GM21447 (cell line): Measurements from ENCODE around the gene CDH4.
"Not testable (repeated sequence)": the region's sequence is repeated elsewhere in the genome, so short reads cannot be mapped to it uniquely, and the experiment has no call there.

ENCODE experiments used
- ATAC-seq: cut with Tn5 transposase; IDR thresholded peaks from one replicate; pipeline ENCODE4 v1.9.1; 2021; ENCODE audit not compliant: unreplicated experiment

Gene CDH4

GRCh38 chr20:61955668-61956395 is 703.8 kb downstream of the CDH4 start:
- no peak for ATAC-seq

GRCh38 chr20:61956396-61957342 is 704.6 kb downstream of the CDH4 start:
- ATAC-seq: no peak

DNA sequence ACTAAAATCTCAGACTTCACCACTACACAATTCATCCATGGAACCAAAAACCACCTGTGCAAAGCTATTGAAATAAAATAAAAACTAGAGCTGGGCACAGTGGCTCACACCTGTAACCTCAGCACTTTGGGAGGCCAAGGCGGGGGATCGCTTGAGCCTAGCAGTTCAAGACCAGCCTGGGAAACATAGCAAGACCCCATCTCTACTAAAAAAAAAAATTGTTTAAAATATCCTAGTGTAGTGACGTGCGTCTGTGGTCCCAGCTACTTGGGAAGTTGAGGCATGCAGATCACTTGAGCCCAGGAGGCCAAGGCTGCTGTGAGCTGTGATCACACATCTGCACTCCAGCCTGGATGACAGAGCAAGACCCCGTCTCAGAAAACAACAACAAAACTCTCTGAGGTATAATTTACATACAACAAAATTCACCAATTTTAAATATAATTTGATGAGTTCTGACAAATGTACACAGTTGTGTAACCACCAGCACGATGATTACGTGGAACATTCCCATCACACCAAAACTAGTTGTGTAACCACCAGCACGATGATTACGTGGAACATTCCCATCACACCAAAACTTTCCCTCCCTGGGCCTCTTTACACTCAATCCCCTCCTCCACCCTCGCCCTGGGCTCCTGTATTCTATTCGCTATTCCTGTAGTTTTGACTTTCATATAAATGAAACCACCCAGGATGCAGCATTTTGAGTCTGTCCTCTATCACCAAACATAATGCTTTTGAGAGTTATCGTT is 706.1 kb downstream of the CDH4 start:
- ATAC-seq: no peak

GRCh38 chr20:61958773-61959700 is 707.0 kb downstream of the CDH4 start:
- ATAC-seq: no peak

GRCh38 chr20:61960836-61961235 is 708.8 kb downstream of the CDH4 start:
- ATAC-seq: no peak

DNA sequence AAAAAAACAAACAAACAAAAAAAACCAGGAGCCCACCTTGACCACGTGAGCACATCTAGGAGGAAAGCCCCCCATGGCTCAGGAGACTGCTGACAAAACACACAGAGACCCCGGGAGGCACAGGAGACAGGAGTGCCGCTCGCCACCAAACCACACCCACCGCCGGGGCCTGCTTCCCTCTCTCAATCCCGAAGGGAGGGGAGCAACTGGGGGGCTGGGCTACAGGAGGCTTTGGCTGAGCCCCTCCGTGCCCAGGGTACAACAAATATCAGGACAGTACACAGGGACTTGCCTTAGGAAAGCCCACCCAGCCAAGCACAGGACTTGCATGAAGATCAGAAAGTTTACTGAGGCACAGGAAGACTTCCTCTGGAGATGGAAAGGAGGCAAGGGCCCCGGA is 711.1 kb downstream of the CDH4 start:
- no peak for ATAC-seq

DNA sequence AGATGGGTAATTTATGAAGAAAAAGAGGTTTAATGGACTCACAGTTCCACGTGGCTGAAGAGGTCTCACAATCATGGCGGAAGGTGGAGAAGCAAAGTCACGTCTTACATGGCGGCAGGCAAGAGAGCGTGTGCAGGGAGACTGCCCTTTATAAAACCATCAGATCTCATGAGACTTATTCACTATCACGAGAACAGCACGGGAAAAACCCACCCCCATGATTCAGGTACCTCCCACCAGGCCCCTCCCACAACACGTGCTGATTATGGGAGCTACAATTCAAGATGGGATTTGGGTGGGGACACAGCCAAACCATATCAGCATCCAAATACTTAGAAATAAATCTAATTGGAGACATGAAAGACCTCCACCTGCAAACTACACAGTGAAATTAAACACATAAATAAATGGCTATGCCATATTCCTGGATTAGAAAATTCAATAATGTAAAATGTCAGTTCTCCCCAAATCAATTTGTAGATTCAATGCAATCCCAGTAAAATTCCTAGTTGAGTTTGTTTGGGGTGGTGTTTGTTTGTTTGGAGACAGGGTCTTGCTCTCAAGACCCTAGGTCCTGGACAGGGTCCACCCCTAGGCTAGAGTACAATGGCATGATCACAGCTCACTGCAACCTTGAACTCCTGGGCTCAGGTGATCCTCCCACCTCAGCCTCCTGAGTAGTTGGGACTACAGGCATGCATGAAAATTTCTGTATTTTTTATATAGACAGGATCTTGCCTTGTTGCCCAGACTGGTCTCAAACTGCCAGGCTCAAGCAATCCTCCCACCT is 712.0 kb downstream of the CDH4 start:
- no peak for ATAC-seq

DNA sequence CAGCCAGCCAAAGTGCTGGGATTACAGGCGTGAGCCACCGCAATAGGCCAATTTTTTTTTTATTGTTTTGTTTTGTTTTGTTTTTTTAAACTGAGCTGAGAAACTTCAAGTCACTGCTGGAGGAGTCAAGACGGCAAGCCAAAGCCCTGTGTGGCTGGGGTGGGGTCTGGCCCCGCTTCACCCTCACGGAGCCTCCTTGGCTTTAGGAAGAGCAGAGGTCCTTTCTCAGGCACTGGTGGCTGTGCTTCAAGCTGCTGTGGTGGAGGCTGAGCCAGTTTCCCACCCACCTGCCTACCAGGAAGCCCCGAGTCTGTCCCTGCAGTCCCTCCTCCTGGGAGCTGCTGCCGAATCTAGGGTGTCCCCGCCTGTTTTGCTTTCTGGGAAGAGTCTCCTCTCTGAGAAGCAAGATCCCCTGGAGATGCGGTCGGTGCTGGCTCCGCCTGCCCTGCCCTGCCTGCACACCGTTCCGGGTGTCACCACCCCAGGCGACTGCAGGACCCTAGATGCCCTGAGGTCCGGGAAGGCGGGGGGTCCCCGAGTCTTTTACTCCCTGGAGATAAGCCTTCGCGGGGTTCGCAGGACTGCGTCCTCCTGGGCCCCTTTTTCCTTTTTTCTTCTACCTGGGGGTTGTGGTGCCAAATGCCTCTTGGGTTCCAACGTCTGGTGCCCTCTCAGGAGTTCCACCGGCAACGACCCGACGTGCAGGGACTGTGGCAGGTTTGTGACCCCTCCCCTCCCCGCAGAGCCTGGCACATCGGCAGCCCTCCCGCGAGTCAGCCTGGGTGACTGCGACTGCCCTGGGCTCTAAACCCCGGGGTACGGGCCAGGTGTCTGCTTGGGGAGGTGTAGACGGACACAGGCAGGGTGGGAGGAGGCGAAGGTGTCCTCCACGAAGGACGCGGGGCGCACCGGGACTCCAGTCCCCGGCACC is 712.9 kb downstream of the CDH4 start:
- ATAC-seq: no peak

DNA sequence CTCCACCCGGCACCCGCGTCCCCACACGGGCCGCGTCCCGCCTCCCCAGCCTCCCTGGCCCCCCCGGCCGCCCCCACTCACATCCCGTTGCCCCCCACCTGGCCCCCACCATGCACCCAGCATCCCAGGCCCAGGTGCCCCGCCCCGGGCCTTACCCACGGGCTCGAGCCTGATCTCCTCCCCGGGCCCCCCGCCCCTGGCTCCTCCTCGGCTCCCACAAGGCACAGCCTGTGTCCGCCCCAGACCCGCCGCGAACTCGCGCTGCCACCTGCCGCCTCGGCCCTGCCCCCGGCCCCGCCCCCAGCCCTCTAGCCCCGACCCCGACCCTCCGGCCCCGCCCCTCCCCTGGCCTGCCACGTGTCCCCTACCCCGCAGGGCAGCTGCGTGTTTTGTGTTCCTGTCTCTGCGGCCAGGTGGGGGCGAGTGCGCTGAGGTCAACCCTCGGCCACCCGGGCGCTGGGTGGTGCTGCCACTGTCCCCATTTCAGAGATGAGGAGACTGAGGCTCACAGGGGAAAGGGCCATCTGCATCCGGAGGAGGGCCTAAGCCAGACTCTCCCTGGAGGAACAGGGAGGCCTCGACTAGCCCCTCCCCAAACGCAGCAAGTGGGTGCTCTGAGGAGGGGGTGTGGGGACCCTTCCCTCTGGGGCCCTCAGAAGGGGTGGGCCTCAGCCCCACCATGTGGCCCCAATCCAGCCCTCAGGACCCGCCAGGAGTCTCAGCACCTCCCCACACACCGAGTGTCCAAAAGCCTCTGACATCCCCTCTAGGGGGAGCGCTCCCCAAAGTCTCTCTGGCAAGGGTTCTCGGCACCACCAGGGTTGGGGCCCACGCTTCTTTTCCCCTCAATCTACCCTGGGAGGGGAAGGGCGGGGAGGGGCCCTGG is 713.8 kb downstream of the CDH4 start:
- ATAC-seq: no peak

GRCh38 chr20:61966492-61967244 is 714.6 kb downstream of the CDH4 start:
- ATAC-seq: no peak

DNA sequence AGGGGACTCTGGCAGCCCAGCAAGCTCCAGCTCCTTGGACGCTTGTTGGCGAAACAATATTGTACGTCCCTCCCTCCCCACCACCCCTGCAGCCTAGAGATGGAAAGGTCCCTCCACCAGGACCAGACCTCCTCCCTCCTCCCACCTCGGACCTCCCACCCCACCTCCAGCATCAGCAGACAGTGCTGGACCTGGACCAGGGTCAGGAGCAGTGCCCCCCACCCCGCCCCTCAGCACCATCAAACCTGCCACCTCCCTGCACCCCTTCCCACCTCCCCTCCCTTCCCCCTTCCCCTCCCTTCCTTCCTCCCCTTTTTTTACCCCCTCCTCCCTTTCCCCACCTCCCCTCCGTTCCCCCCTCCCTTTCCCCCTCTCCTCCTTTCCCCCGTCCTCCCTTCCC is 715.2 kb downstream of the CDH4 start:
- ATAC-seq: no peak

GRCh38 chr20:61968036-61968810 is 716.2 kb downstream of the CDH4 start:
- ATAC-seq: no peak

GRCh38 chr20:61968932-61969331 is 716.9 kb downstream of the CDH4 start:
- no peak for ATAC-seq

- ATAC-seq: no peak
Measured at GRCh38 chr20:61969806-61970205, 717.7 kb downstream of the CDH4 start.

DNA sequence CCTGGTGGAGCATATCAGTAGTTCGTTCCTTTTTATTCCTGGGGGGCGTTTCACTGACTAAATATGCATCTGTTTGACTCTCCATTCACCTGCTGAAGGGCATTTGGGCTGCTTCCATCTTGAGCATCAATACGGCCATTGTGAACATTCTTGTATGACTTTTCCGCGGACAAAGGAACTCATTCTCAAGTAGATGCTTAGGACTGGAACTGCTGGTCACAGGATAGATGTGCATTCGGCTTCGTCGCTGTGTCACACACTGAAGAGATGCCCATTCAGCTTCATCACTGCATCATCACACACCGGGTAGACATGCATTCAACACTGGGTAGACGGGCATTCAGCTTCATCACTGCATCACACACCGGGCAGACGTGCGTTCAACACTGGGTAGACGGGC is 718.3 kb downstream of the CDH4 start:
- no peak for ATAC-seq

- ATAC-seq: not testable (repeated sequence)
Measured at GRCh38 chr20:61971595-61971994, 719.5 kb downstream of the CDH4 start.
